HCT116 (cell line): Measurements from ENCODE around the gene RPL4. TPM values are rescaled to one million over a fixed set of nuclear protein-coding genes. Genes with fewer than 3 reads are reported as not detected.

Experiments used
- ATAC-seq: fragments of 200-7000 bp; cut with Tn5 transposase; 2 replicates; pipeline ENCODE4 v1.9.1; 2020; ENCODE audit warnings: mild to moderate bottlenecking, moderate library complexity
- BruUV-seq: library from RNA; stranded (reverse); fragments of 400-500 nt; replicated peaks from 2 replicates; lab custom pipeline; 2021; lab: Mats Ljungman, UMichigan
- CTCF ChIA-PET: fragments of 300-600 bp; sonication (Branson Sonifier 250); formaldehyde crosslinking; loops from one replicate; lab custom pipeline; 2021; ENCODE audit warnings: antibody characterized with exemption; lab: Charles Lee
- POLR2A ChIA-PET: fragments of 300-600, 350-600 bp; sonication (Branson Sonifier 250); formaldehyde crosslinking; loops from one replicate; lab custom pipeline; 2021; ENCODE audit warnings: antibody characterized with exemption; lab: Charles Lee
- RAD21 ChIA-PET, 2 experiments: fragments of 300-600 bp; sonication (Branson Sonifier 250); formaldehyde crosslinking; loops; one replicate each; lab custom pipeline; 2023; ENCODE audit warnings: low total read pairs in 2 of 2; ENCODE audit not compliant: uncharacterized antibody in 2 of 2, unreplicated experiment in 2 of 2, low non-redundant PET in 1 of 2; lab: Charles Lee
- DNase-seq: peaks from one replicate; pipeline ENCODE4 v3.0.0-alpha.2; 2010; ENCODE audit warnings: low read depth, low spot score
- H2AFZ ChIP-seq: fragments of 200-600 bp; shearing (Covaris generic), sonication (generic); 2 replicates; pipeline ENCODE4 v1.6.1; 2017; ENCODE audit warnings: low read depth, mixed run types, mixed read lengths, antibody characterized with exemption, low read length; ENCODE audit not compliant: poor library complexity, severe bottlenecking
- H3K27ac ChIP-seq: 2 replicates; pipeline ENCODE4 v1.5.1; 2012; ENCODE audit warnings: low read depth, low read length
- H3K27me3 ChIP-seq: fragments of 200-600 bp; sonication (generic); 2 replicates; pipeline ENCODE4 v1.6.1; 2016; ENCODE audit warnings: mixed run types, low read length, mixed read lengths; ENCODE audit not compliant: insufficient read depth
- H3K36me3 ChIP-seq, 2 experiments: fragments of 200-500 bp in 1 of 2; fragments of 200-600 bp in 1 of 2; sonication (Bioruptor generic) in 1 of 2; sonication (generic) in 1 of 2; 2 replicates each; pipeline versions ENCODE4 v1.5.1 to v1.6.1; 2014 to 2016; ENCODE audit warnings: low read length in 2 of 2, inconsistent platforms in 1 of 2, mixed read lengths in 1 of 2, mixed run types in 1 of 2; ENCODE audit not compliant: insufficient read depth in 2 of 2, control insufficient read depth in 1 of 2
- H3K4me1 ChIP-seq, 2 experiments: fragments of 200-600 bp in 1 of 2; sonication (generic) in 1 of 2; 2 replicates each; pipeline versions ENCODE4 v1.5.1 to v1.6.1; 2012 to 2017; ENCODE audit warnings: low read length in 2 of 2, inconsistent platforms in 1 of 2, mild to moderate bottlenecking in 1 of 2, mixed read lengths in 1 of 2, mixed run types in 1 of 2, moderate library complexity in 1 of 2; ENCODE audit not compliant: insufficient read depth in 2 of 2, control insufficient read depth in 1 of 2
- H3K4me2 ChIP-seq: fragments of 200-600 bp; sonication (generic); 2 replicates; pipeline ENCODE4 v1.6.1; 2017; ENCODE audit warnings: mixed run types, low read length, mixed read lengths
- H3K4me3 ChIP-seq, 2 experiments: fragments of 200-600 bp in 1 of 2; sonication (generic) in 1 of 2; replicated peaks in 1 of 2; 2 replicates each; pipeline ENCODE4 v1.5.1; 2011 to 2016; ENCODE audit warnings: low read length in 2 of 2, control low read depth in 1 of 2, low read depth in 1 of 2, mild to moderate bottlenecking in 1 of 2, mixed read lengths in 1 of 2, mixed run types in 1 of 2
- H3K79me2 ChIP-seq: fragments of 200-600 bp; sonication (generic); 2 replicates; pipeline ENCODE4 v1.6.1; 2017; ENCODE audit warnings: mild to moderate bottlenecking, mixed run types, low read length, moderate library complexity, mixed read lengths; ENCODE audit not compliant: insufficient read depth
- H3K9ac ChIP-seq: fragments of 200-600 bp; sonication (generic); 2 replicates; pipeline ENCODE4 v1.6.1; 2016; ENCODE audit warnings: low read length, mixed read lengths
- H3K9me2 ChIP-seq: fragments of 200-600 bp; sonication (generic), shearing (Covaris generic); 2 replicates; pipeline ENCODE4 v1.6.1; 2017; ENCODE audit warnings: mixed run types, mild to moderate bottlenecking, moderate library complexity; ENCODE audit not compliant: insufficient read depth
- H3K9me3 ChIP-seq, 2 experiments: fragments of 200-500 bp in 1 of 2; fragments of 200-600 bp in 1 of 2; sonication (Bioruptor generic) in 1 of 2; sonication (generic) in 1 of 2; 2 replicates each; pipeline ENCODE4 v1.6.1; 2014 to 2017; ENCODE audit warnings: low read length in 2 of 2, mixed read lengths in 2 of 2, inconsistent platforms in 1 of 2, low read depth in 1 of 2, mild to moderate bottlenecking in 1 of 2, mixed run types in 1 of 2, moderate library complexity in 1 of 2; ENCODE audit not compliant: control insufficient read depth in 1 of 2, insufficient read depth in 1 of 2
- H4K20me1 ChIP-seq: fragments of 200-600 bp; sonication (generic), shearing (Covaris generic); 2 replicates; pipeline ENCODE4 v1.6.1; 2017; ENCODE audit warnings: mixed run types, mild to moderate bottlenecking, moderate library complexity; ENCODE audit not compliant: insufficient read depth
- CEBPB ChIP-seq: IDR thresholded peaks from 2 replicates; pipeline ENCODE4 v1.6.1; 2012; ENCODE audit warnings: low read depth
- CTCF ChIP-seq, 3 experiments: fragments of 200-600 bp in 1 of 3; sonication (generic) in 1 of 3; IDR thresholded peaks in 2 of 3; conservative IDR thresholded peaks in 1 of 3; 2 replicates each; pipeline ENCODE4 v1.5.1; 2012 to 2017; ENCODE audit warnings: low read depth in 2 of 3, low read length in 2 of 3, antibody characterized with exemption in 1 of 3, borderline replicate concordance in 1 of 3, control low read depth in 1 of 3, mild to moderate bottlenecking in 1 of 3, mixed read lengths in 1 of 3, mixed run types in 1 of 3, moderate library complexity in 1 of 3; ENCODE audit not compliant: insufficient read depth in 1 of 3
- EZH2 ChIP-seq: fragments of 200-600 bp; sonication (generic); IDR thresholded peaks from 2 replicates; pipeline ENCODE4 v1.6.1; 2017; ENCODE audit warnings: antibody characterized with exemption, mixed run types
- EZH2phosphoT487 ChIP-seq: fragments of 200-600 bp; IDR thresholded peaks from 2 replicates; pipeline ENCODE4 v1.6.1; 2018; ENCODE audit warnings: antibody characterized with exemption, borderline replicate concordance
- MAX ChIP-seq: IDR thresholded peaks from 2 replicates; pipeline ENCODE4 v1.6.1; 2012
- SIN3A ChIP-seq: IDR thresholded peaks from 2 replicates; pipeline ENCODE4 v1.6.1; 2012; ENCODE audit warnings: low read depth
- SRF ChIP-seq: IDR thresholded peaks from 2 replicates; pipeline ENCODE4 v1.6.1; 2012; ENCODE audit warnings: low read depth
- ZBTB33 ChIP-seq: IDR thresholded peaks from 2 replicates; pipeline ENCODE4 v1.6.1; 2011; ENCODE audit warnings: mild to moderate bottlenecking, low read length, moderate library complexity; ENCODE audit not compliant: insufficient replicate concordance; ENCODE audit errors: extremely low read depth
- intact Hi-C: fragments of 100-400 bp; cut with micrococcal nuclease; formaldehyde crosslinking; loops from 2 replicates; pipeline ENCODE4 v1.10.0; 2022
- total RNA-seq: library from RNA; stranded (reverse); gene quantifications from one replicate; pipeline ENCODE4 v1.2.1, GENCODE V29; 2021; ENCODE audit not compliant: unreplicated experiment

The RPL4 gene
- total RNA-seq, 1 experiment from 2014 or later: 3,818 TPM

GRCh38 chr15:66524838-66525237, 20.2 kb upstream of the RPL4 start:
- RAD21 ChIA-PET: no interaction called here
- H3K27me3 ChIP-seq: no peaks in the 10 kb centered on the region
- CTCF ChIA-PET: no interaction called here
- POLR2A ChIA-PET: no interaction called here
- H3K9ac ChIP-seq: no peak overlapping the region
- no peaks in the 10 kb centered on the region for H4K20me1 ChIP-seq
- H2AFZ ChIP-seq: no peak overlapping the region
- H3K4me1 ChIP-seq: no peaks in the 10 kb centered on the region
- no peak overlapping the region for H3K27ac ChIP-seq
- no TSS peak for BruUV-seq
- ATAC-seq (no peak), DNase-seq (no peak)
- no peaks in the 10 kb centered on the region; the same call in 1 of the 2 replicates for H3K79me2 ChIP-seq
- peaks cover 28 to 32% of the 10 kb centered on the region in 2 experiments; a peak in 3 of 4 replicates for H3K36me3 ChIP-seq
- H3K9me3 ChIP-seq: no peaks in the 10 kb centered on the region
- intact Hi-C loops: no loop called here
- H3K4me2 ChIP-seq: no peak overlapping the region
- H3K9me2 ChIP-seq: no peaks in the 10 kb centered on the region
- H3K4me3 ChIP-seq: no peak overlapping the region
- TF ChIP-seq SRF (no peak), ZBTB33 (no peak), EZH2phosphoT487 (no peak), MAX (no peak), CTCF (IDR thresholded peaks at IDR 0.05 in 2 of 3, conservative IDR thresholded peaks at IDR 0.05 in 1 of 3; ENCODE audit: borderline replicate concordance in 1 of 3, insufficient read depth in 1 of 3, low read depth in 2 of 3, low read length in 2 of 3) (no peak), EZH2 (no peak), SIN3A (no peak), CEBPB (no peak)
